Measurements from ENCODE around the gene PRR33.

DNA sequence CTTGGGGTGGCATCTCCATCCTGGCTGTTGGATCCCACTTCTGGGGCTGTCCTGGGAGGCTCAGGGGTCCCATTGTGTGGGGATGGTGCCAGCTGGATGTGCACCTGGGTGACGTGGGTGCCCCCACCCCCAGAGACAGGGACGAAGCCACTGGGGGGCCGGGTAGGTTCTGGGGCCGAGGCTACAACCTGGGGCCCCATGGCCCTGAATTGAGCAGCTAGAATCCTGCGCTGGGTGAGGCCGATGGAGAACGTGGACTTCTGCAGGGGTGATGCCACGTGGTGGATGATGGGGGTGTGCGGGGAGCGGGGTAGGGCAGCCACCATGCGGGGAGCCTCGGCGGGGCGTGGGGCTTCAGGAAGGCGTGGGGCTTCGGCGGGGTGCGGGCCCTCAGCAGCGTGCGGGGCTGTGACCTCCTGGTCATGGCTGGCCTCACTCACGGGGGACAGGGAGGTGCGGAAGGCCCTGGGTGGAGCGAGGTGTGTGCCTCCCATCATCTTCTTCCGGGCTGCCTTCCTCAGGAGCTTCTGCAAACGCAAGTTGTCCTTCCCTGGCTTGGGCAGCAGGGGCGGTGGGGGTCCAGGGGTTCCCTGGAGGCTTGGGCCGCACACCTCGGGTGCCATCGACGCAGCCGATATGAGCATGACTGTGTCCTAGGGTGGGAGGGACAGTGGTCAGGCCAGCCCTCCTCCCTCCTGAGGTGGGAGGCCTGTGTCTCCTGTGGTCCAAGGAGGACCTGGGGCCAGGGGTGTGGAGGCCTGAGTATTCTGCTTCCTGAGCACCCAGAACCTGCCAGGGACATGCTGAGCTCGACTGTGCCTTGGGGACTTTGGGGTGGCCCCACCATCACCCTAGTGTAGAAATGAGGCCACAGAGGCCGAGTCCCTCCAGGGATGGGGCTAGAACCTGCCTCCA is 1.5 kb downstream of the PRR33 start:
- TF ChIP-seq, protein P1, sequence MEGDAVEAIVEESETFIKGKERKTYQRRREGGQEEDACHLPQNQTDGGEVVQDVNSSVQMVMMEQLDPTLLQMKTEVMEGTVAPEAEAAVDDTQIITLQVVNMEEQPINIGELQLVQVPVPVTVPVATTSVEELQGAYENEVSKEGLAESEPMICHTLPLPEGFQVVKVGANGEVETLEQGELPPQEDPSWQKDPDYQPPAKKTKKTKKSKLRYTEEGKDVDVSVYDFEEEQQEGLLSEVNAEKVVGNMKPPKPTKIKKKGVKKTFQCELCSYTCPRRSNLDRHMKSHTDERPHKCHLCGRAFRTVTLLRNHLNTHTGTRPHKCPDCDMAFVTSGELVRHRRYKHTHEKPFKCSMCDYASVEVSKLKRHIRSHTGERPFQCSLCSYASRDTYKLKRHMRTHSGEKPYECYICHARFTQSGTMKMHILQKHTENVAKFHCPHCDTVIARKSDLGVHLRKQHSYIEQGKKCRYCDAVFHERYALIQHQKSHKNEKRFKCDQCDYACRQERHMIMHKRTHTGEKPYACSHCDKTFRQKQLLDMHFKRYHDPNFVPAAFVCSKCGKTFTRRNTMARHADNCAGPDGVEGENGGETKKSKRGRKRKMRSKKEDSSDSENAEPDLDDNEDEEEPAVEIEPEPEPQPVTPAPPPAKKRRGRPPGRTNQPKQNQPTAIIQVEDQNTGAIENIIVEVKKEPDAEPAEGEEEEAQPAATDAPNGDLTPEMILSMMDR (conservative IDR thresholded peaks at IDR 0.05; ENCODE audit: low read depth, low read length) = no peak
- no peak for TF ChIP-seq EZH2phosphoT487 (IDR thresholded peaks at IDR 0.05; ENCODE audit: borderline replicate concordance, low read length)
